ENCODE results near the gene ARL8A.
"Not testable (repeated sequence)": the region's sequence is repeated elsewhere in the genome, so short reads cannot be mapped to it uniquely, and the experiment has no call there.

Gene ARL8A

GRCh38 chr1:202112859-202113689 lies 31.5 kb downstream of the ARL8A start:
- DNase-seq (ENCODE audit: low spot score): no peak

GRCh38 chr1:202111589-202111988 lies 32.9 kb downstream of the ARL8A start:
- DNase-seq (ENCODE audit: low spot score): not testable (repeated sequence)

- DNase-seq (ENCODE audit: low spot score): no peak
Observed at GRCh38 chr1:202110977-202111376, 33.6 kb downstream of the ARL8A start.

GRCh38 chr1:202107801-202108731 lies 36.5 kb downstream of the ARL8A start:
- DNase-seq (ENCODE audit: low spot score): no peak

- no peak for DNase-seq (ENCODE audit: low spot score)
Observed at GRCh38 chr1:202107321-202107761, 37.2 kb downstream of the ARL8A start.

- DNase-seq (ENCODE audit: low spot score): no peak
Observed at GRCh38 chr1:202106340-202107254, 37.9 kb downstream of the ARL8A start.

GRCh38 chr1:202105571-202106339 lies 38.8 kb downstream of the ARL8A start:
- peak; percentile 51 for DNase-seq (ENCODE audit: low spot score)

- DNase-seq (ENCODE audit: low spot score): no peak
Observed at GRCh38 chr1:202104073-202104472, 40.5 kb downstream of the ARL8A start.

- no peak for DNase-seq (ENCODE audit: low spot score)
Observed at GRCh38 chr1:202101184-202101583, 43.4 kb downstream of the ARL8A start.

- no peak for DNase-seq (ENCODE audit: low spot score)
Observed at GRCh38 chr1:202093858-202094257, 50.7 kb downstream of the ARL8A start.

GRCh38 chr1:202090994-202091393 lies 53.5 kb downstream of the ARL8A start:
- DNase-seq (ENCODE audit: low spot score): no peak

GRCh38 chr1:202088206-202088605 lies 56.3 kb downstream of the ARL8A start:
- no peak for DNase-seq (ENCODE audit: low spot score)

GRCh38 chr1:202086579-202087350 lies 57.8 kb downstream of the ARL8A start:
- no peak for DNase-seq (ENCODE audit: low spot score)

GRCh38 chr1:202085682-202086373 lies 58.7 kb downstream of the ARL8A start:
- DNase-seq (ENCODE audit: low spot score): no peak

GRCh38 chr1:202084791-202085681 lies 59.5 kb downstream of the ARL8A start:
- DNase-seq (ENCODE audit: low spot score): peak; percentile 69

Data from COLO829 (cell line).